T follicular helper cell (primary cell): ENCODE data around the gene UGT2B28.
"Not testable (repeated sequence)": the region's sequence is repeated elsewhere in the genome, so short reads cannot be mapped to it uniquely, and the experiment has no call there.

ENCODE experiments used
- DNase-seq: peaks from one replicate; pipeline ENCODE4 v3.0.0-alpha.2; 2020; ENCODE audit warnings: low read depth
- total RNA-seq, 2 experiments: gene quantifications; one replicate each; lab custom pipeline; 2026; lab: John Stamatoyannopoulos, UW

The UGT2B28 gene
- 0 reads per million in 2 experiments for total RNA-seq

GRCh38 chr4:69280081-69280480, at the start of gene UGT2B28:
Gene UGT2B28 (plus strand): TSS chr4:69280475. CDS start chr4:69280501, 26 bp downstream.
- DNase-seq = not testable (repeated sequence)

GRCh38 chr4:69239092-69239491, 41.2 kb upstream of the UGT2B28 start:
- no peak for DNase-seq

- DNase-seq = no peak
Observed at GRCh38 chr4:69239557-69240168, 40.6 kb upstream of the UGT2B28 start.

- not testable (repeated sequence) for DNase-seq
Observed at GRCh38 chr4:69240787-69241186, 39.5 kb upstream of the UGT2B28 start.

- DNase-seq = not testable (repeated sequence)
Observed at GRCh38 chr4:69241746-69242145, 38.5 kb upstream of the UGT2B28 start.

GRCh38 chr4:69242562-69243240, 37.6 kb upstream of the UGT2B28 start:
- not testable (repeated sequence) for DNase-seq

DNA sequence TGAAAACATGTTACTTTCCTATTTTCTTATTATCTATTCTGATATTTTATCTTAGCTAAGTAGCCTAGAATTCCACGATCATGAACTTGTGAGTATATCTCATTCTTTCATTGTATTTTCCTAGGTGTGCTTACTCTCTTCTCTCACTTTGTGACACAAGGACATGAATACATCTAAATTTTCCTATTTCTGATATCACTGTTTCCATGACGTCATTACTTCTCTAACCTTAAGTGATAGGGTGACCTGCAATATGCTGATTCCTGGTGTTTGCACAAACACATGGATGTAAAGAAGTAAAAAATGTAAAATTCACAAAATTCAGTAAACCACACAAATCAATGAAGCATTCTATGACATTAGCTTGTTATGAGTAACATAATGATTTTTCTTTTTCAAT, 29.4 kb upstream of the UGT2B28 start:
- not testable (repeated sequence) for DNase-seq

DNA sequence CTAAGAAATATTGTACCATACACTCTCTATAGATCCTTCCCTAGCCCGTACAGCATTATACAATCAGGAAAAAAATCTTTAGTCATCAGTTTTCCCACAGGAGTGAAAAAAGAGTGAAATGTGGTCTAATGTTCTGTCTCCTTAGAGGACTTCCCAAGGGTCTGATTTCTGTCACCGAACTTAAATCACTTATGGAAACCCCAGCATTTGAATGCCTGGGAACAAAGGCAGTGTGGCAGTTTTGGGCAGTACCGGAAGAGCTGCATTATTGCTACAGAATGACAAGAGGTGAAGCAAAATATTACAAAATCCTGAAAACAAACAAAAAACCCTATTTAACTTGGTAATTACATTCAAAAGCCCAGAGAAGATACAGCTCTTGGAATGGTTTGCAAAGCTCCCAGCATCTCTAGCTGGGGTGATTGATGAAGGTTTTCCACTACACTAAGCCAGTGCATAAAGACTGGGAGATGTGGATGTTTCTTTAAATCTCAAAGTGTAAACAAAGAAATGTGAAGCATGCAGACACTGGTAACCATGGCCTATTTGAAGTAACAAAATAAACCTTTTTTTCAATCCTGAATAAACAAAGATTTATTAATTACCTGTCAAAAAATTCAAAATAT, 27.0 kb upstream of the UGT2B28 start:
- not testable (repeated sequence) for DNase-seq

DNA sequence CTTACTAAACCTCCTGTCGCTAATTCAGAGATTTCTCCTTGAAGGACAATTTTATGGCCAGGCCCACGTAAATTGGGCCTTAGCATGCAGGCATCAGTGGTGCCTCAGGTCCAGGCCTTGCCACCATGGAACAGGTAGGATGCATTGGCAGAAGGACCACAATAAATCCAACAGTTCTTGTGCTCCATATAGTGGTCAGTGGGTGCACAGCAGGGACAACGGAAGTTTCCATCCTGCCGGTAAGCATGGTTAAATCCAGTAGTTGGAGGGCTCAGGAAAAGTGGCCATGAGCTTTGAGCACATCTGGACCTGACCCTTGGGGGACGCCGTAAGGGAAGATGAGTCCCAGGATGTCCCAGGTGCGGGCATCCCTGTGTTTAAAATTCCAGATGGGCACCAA, 11.7 kb upstream of the UGT2B28 start:
- not testable (repeated sequence) for DNase-seq

- DNase-seq = not testable (repeated sequence)
Observed at GRCh38 chr4:69296356-69296755, 16.1 kb downstream of the UGT2B28 start.

GRCh38 chr4:69308426-69309033, 28.3 kb downstream of the UGT2B28 start:
- not testable (repeated sequence) for DNase-seq

DNA sequence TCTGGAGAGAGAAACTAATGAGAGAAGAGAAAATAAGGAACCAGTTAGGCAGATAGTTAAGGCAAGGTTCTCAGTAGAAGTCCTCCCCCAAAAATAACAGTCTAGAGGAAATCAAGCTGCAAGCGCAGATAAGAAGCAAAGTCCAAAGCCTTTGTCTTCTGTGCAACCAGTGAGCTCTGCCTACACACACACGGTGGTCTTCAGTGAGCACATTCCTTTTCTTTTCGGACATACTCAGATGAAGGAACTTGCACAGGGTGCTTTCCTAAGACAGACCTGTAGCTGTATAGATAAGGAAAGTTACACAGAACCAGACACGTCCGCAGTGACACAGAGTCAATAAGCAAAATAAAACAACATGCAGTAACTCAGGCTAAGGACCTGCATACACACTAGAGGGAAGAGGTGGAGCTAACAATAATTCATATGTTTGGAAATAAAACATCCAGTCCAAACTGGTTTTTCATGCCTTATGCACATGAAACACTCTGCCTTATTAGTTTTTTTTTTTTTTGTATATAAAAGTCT, 29.3 kb downstream of the UGT2B28 start:
- DNase-seq = not testable (repeated sequence)

DNA sequence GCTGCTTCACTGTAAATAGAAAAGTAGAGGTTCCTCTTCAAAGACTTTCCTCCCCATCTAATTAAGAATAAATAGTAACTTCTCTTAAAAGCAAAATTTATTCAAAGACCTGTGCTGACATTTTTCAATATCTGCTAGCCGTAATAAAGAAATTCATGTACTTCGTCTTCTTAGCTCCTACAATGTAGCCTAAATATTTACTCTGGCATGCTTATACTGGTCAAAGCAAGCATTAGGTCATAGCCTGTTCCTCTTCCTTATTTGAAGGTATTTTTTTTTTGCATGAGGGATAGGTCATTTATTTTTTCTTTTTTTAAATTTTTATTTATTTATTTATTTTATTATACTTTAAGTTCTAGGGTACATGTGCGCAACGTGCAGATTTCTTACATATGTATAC, 30.0 kb downstream of the UGT2B28 start:
- DNase-seq = not testable (repeated sequence)

GRCh38 chr4:69317669-69318298, 37.5 kb downstream of the UGT2B28 start:
- peak; percentile 3 for DNase-seq

- no peak for DNase-seq
Observed at GRCh38 chr4:69321153-69321729, 41.0 kb downstream of the UGT2B28 start.

- DNase-seq = no peak
Observed at GRCh38 chr4:69322055-69322454, 41.8 kb downstream of the UGT2B28 start.

DNA sequence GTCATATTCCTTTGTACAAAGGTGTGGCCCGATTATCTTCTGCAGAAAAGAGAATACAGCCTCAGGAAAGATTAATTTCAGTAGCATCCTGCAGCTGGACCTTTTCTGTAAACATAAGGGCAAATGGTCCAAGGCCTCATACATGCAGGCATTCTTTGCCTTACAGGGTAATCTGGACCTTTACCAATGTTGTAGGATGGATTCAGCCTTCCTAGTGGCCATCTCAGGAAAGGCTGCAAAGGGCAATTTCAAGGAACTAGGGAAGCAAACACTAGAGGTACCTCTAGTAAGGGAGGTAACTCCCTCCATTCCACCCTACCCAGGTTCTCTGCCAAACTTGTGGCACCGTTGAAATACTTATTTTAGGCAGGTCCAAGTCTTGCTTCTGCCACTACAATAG, 43.0 kb downstream of the UGT2B28 start:
- DNase-seq = no peak

GRCh38 chr4:69330345-69331047, 50.2 kb downstream of the UGT2B28 start:
- no peak for DNase-seq

- not testable (repeated sequence) for DNase-seq
Observed at GRCh38 chr4:69331304-69331703, 51.0 kb downstream of the UGT2B28 start.

- not testable (repeated sequence) for DNase-seq
Observed at GRCh38 chr4:69335485-69335884, 55.2 kb downstream of the UGT2B28 start.

- not testable (repeated sequence) for DNase-seq
Observed at GRCh38 chr4:69343114-69343513, 62.8 kb downstream of the UGT2B28 start.
